DOHH2 (cell line): Measurements from ENCODE around the gene FRS3.

Source experiments
- H3F3A ChIP-seq: fragments of 200-600 bp; sonication (generic), shearing (Covaris generic); 2 replicates; pipeline ENCODE4 v1.6.0; 2016; ENCODE audit warnings: antibody characterized with exemption, mild to moderate bottlenecking; ENCODE audit not compliant: control insufficient read depth, insufficient read depth
- H3K27ac ChIP-seq: fragments of 200-600 bp; sonication (generic); 2 replicates; pipeline ENCODE4 v1.5.1; 2014; ENCODE audit warnings: low read depth, mild to moderate bottlenecking, low read length, moderate library complexity
- H3K27me3 ChIP-seq: fragments of 200-600 bp; sonication (generic); 2 replicates; pipeline ENCODE4 v1.6.1; 2014; ENCODE audit warnings: mild to moderate bottlenecking, low read length, mixed read lengths; ENCODE audit not compliant: control insufficient read depth
- H3K36me3 ChIP-seq: fragments of 200-600 bp; sonication (generic); 2 replicates; pipeline ENCODE4 v1.6.1; 2014; ENCODE audit warnings: mild to moderate bottlenecking, low read length, moderate library complexity, mixed read lengths; ENCODE audit not compliant: control insufficient read depth
- H3K4me1 ChIP-seq: fragments of 200-600 bp; sonication (generic); 2 replicates; pipeline ENCODE4 v1.6.1; 2014; ENCODE audit warnings: mild to moderate bottlenecking, low read length, mixed read lengths; ENCODE audit not compliant: control insufficient read depth
- H3K4me2 ChIP-seq: fragments of 200-600 bp; sonication (generic); 2 replicates; pipeline ENCODE4 v1.6.0; 2014; ENCODE audit warnings: mild to moderate bottlenecking, low read length, moderate library complexity
- H3K4me3 ChIP-seq: fragments of 200-600 bp; sonication (generic); 2 replicates; pipeline ENCODE4 v1.5.1; 2014; ENCODE audit warnings: mild to moderate bottlenecking, low read length, mixed read lengths
- H3K79me2 ChIP-seq: fragments of 200-600 bp; sonication (generic); 2 replicates; pipeline ENCODE4 v1.6.1; 2014; ENCODE audit warnings: mild to moderate bottlenecking, low read length, mixed read lengths; ENCODE audit not compliant: control insufficient read depth
- H3K9me2 ChIP-seq: fragments of 200-600 bp; sonication (generic); replicated peaks from 2 replicates; pipeline ENCODE4 v1.6.1; 2014; ENCODE audit warnings: mild to moderate bottlenecking, low read length, mixed read lengths; ENCODE audit not compliant: control insufficient read depth
- H3K9me3 ChIP-seq: fragments of 200-600 bp; sonication (generic); 2 replicates; pipeline ENCODE4 v1.6.1; 2014; ENCODE audit warnings: antibody characterized with exemption, low read length, mixed read lengths; ENCODE audit not compliant: control insufficient read depth, insufficient read depth
- H4K20me1 ChIP-seq: fragments of 200-600 bp; sonication (generic); 2 replicates; pipeline ENCODE4 v1.6.0; 2014; ENCODE audit warnings: low read depth, mild to moderate bottlenecking, antibody characterized with exemption, low read length, moderate library complexity; ENCODE audit not compliant: control insufficient read depth, insufficient read depth
- CTCF ChIP-seq: fragments of 200-600 bp; sonication (generic); IDR thresholded peaks from one replicate; pipeline ENCODE4 v1.5.1; 2014; ENCODE audit warnings: antibody characterized with exemption, mild to moderate bottlenecking, low read depth, low read length; ENCODE audit not compliant: poor library complexity, severe bottlenecking
- EZH2phosphoT487 ChIP-seq: fragments of 200-600 bp; sonication (generic); IDR thresholded peaks from 2 replicates; pipeline ENCODE4 v1.6.1; 2017; ENCODE audit warnings: borderline replicate concordance, mild to moderate bottlenecking, antibody characterized with exemption, low read length, moderate library complexity, mixed read lengths

The FRS3 gene

GRCh38 chr6:41734666-41735426 is 44.9 kb downstream of the FRS3 start:
- Histone ChIP-seq H3K36me3 (peaks cover 29% of the 10 kb centered on the region), H3K79me2 (peaks cover 42% of the 10 kb centered on the region), H3F3A (no peaks in the 10 kb centered on the region; the same call in 1 of the 2 replicates), H4K20me1 (no peaks in the 10 kb centered on the region), H3K4me2 (peak overlapping the region; percentile 98), H3K27me3 (no peaks in the 10 kb centered on the region), H3K4me3 (peak overlapping the region; percentile 96), H3K9me3 (no peaks in the 10 kb centered on the region), H3K9me2 (no peaks in the 10 kb centered on the region), H3K4me1 (peaks cover 49% of the 10 kb centered on the region), H3K27ac (peak overlapping the region; percentile 94)
- TF ChIP-seq EZH2phosphoT487, result no peak
- no peak for TF ChIP-seq CTCF

- Histone ChIP-seq H3F3A (no peaks in the 10 kb centered on the region; the same call in 1 of the 2 replicates), H3K27me3 (no peaks in the 10 kb centered on the region), H3K9me3 (no peaks in the 10 kb centered on the region), H3K27ac (peak overlapping the region; percentile 94), H3K9me2 (no peaks in the 10 kb centered on the region), H3K4me2 (peak overlapping the region; percentile 98), H3K36me3 (peaks cover 36% of the 10 kb centered on the region), H3K79me2 (peaks cover 50% of the 10 kb centered on the region), H3K4me3 (peak overlapping the region; percentile 96), H4K20me1 (no peaks in the 10 kb centered on the region), H3K4me1 (peaks cover 57% of the 10 kb centered on the region)
- no peak for TF ChIP-seq EZH2phosphoT487
- TF ChIP-seq CTCF, result no peak
Observed at GRCh38 chr6:41733707-41734665, 45.7 kb downstream of the FRS3 start.

GRCh38 chr6:41733360-41733706 is 46.4 kb downstream of the FRS3 start:
- Histone ChIP-seq H3F3A (no peaks in the 10 kb centered on the region; the same call in 1 of the 2 replicates), H3K4me2 (peak overlapping the region; percentile 98), H3K79me2 (peaks cover 57% of the 10 kb centered on the region), H3K9me2 (no peaks in the 10 kb centered on the region), H3K4me3 (peak overlapping the region; percentile 96), H3K27me3 (no peaks in the 10 kb centered on the region), H3K4me1 (peaks cover 64% of the 10 kb centered on the region), H4K20me1 (no peaks in the 10 kb centered on the region), H3K9me3 (no peaks in the 10 kb centered on the region), H3K36me3 (peaks cover 38% of the 10 kb centered on the region), H3K27ac (peak overlapping the region; percentile 94)
- no peak for TF ChIP-seq EZH2phosphoT487
